ENCODE measurements around the gene GPR160.

DNA sequence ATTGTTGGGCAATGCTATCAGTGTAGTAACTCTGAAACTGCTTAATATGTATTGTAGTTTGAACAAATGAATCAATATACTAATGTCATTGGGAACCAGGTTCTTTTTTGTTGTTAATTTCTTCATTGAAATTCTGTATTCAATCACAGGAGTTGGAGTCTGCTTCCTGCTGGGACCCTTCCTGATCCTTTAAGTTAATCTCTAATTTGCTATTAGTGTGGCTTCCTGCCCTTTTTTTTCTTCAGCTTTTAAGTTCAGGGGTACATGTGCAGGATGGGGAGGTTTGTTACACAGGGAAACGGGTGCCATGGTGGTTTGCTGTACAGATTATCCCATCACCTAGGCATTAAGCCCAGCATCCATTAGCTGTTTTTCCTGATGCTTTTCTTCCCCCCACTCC lies 21.7 kb downstream of the GPR160 start:
- TF ChIP-seq CTCF (IDR thresholded peaks at IDR 0.05), result no peak
- no peak for TF ChIP-seq POLR2A (IDR thresholded peaks at IDR 0.05)
